ENCODE results near the gene POMGNT2.

The POMGNT2 gene

DNA sequence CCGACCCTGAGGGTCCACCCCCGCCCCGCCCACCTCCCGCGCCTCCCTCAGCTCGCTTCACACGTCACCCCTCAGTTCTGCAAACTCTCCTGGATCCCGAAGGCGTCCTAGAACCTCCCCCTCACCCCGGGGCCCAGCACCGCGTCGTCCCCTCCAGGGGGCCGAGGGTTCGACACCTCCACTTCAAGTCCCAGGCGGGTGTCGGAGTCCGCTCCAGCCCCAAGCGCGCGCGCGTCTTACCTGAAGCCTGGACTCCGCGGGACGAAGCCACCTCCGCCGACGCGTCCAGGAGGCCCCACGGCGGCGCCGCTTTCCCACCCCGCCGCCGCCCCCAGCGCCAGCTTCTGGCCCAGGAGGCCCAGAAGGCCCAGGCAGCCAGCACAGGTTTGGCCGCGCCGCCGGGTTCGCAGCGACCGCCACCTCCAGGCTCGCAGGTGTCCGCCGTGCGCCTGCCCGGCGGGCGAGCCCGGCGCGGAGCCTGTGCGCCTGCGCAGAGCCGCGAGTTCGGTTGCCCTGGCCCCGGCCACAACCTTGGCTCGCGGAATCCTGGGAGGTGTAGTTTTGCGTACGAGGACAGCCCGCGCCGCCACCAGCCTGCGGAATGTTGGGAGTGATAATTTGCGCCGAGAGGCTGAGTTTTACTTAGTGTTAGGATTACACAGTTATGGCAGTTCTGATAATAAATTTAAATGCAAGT lies at the start of gene POMGNT2:
POMGNT2 (minus strand) TSS at position 484 of the 697 bp plus-strand sequence. CDS start 24,648 bp downstream, outside the sequence.
- peak; percentile 75 for DNase-seq

- DNase-seq, result no peak
Measured at GRCh38 chr3:43154980-43155379, 49.1 kb upstream of the POMGNT2 start.

DNA sequence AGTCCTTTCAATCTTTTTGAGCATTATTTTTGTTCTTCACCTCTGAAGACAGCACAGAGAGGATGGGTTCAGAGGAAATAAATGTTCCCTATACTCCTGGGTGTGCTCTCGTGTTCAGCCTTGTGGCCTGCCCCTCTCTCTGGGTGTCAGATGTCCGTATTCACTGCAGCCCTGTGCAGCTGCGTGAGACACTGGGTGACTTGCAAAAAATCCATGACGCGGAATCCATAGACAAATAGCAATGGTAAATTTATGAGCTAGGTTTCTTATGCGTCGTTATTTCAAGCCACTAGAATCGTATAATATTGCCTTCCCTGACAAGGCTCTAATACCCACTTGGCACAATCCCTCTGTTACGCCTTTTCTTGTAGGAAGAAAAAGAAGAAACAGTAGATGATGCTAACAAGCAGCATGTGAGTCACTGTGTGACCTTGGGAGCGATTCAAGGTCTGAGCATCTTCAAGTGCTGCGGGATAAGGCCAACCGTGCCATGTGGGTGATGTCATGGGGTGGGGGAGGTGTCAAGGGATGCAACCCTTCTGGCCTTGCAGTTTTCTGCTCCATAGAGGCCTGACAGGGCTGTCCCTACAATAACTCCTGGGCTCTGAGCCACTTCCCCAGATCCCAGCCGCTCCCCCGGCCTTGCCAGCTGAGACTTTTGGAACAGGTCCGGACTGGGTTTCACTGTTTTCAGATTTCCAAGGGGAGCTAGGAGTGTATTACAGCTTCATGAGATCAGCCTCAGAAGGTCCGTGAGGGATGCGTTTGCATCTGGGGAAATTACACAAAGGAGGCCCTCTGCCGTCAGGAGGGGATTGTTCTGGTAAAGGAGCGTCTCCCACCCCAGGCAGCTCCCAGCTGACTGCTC lies 47.6 kb upstream of the POMGNT2 start:
- no peak for DNase-seq

GRCh38 chr3:43152649-43153048 lies 46.8 kb upstream of the POMGNT2 start:
- no peak for DNase-seq

GRCh38 chr3:43148033-43148432 lies 42.2 kb upstream of the POMGNT2 start:
- no peak for DNase-seq

DNA sequence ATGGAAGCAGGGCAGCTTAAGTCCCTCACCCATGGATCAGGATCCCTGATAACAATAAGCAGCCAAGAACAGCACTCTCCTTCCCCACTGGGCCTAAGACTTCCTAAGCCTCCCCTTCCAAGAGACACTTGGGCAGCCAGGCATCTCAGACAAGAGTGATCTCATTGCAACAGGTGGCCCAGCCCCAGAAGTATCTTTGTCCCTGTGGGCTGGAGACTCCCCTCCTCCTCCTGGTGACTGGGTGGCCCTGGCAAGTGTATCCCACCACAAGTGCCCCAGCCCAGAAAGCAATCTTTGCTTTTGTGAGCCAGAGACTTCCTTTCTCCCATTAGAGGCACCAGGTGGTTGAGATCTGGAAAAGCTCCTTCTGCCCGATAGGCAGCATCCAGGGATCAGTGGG lies 40.7 kb upstream of the POMGNT2 start:
- DNase-seq, result no peak

- DNase-seq, result no peak
Measured at GRCh38 chr3:43144761-43145490, 39.0 kb upstream of the POMGNT2 start.

GRCh38 chr3:43142472-43142871 lies 36.6 kb upstream of the POMGNT2 start:
- no peak for DNase-seq

DNA sequence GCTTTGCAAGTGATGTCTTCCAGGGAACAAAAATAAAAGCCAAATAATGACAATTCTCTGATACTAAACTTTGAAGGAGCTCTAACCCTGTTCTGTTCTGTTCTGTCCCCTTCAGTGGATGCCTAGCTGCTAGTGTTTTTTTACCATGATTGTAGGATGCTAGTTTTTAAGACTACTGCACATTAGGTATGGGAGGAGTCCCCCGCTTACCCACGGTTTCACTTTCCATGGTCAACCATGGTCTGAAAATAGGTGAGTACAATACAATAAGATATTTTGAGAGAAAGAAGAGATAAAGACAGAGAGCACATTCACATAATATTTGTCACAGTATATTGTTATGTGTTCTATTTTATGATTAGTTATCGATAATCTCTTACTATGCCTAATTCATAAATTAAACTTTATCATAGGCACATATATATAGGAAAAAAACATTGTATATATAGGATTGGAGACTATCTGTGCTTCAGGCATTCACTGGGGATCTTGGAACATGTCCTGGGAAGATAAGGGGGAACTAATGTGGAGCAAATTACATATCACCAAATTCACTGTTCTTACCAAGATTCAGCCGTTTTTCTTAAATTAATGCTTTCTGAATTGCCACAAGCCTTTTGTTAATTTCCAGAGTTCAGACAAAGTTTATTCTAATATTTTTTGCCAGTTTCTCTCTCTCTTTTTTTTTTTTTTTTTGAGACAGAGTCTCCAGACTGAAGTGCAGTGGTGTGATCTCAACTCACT lies 32.8 kb upstream of the POMGNT2 start:
- no peak for DNase-seq

DNA sequence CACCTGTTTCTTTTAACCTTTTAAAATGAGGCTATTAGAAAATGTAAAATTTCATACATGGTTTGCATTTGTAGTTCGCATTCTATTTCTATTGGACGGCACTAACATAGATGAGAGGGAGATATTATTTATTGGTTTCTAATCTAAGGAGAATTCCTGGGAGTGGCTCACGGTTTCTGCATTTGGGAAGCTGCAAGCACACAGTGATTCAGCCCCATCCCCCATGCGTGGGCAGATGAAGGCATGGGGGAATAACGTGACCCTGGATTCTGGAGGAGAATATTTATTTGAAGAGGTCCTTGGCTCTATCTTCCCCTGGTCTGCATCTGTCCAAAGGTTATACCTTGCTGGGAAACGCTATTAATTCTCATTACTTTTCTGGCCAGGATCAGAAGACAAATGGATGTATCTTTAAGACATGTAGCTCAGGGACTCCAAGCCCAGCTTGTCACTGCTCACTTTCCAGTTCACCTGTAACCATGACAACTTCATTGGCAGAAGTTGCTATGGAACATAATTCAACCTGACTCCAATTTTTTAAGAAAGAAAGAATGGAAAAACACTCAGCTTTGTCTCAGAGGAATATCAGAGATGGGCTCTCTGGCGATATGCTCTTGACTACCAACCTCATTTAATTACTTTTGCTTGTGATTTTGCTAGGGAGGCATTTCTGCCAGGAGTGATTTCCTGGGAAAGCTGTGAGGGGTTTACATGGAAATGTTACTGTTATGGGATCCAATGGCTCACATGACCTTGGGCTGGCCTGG lies 27.2 kb upstream of the POMGNT2 start:
- DNase-seq, result no peak

- no peak for DNase-seq
Measured at GRCh38 chr3:43132193-43132592, 26.3 kb upstream of the POMGNT2 start.

GRCh38 chr3:43128464-43128863 lies 22.6 kb upstream of the POMGNT2 start:
- DNase-seq, result no peak

DNA sequence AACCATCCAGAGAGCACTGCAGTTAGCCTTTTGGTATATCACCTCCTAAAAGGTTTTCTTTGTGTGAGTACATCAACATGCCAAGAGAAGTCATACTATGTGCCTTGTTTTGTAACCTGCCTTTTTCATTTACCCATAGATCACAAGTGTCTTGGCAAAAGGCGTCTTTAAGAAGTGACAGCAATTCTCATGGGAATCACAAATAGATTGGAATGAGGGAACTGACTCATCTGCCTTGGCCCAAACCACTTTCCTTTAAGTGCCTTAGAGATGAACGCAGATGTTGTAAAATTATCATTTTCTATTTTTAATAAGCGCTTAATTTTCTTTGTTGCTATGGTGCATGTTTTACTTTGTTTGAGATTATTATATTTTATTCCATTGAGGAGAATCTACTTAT lies 20.7 kb upstream of the POMGNT2 start:
- no peak for DNase-seq

DNA sequence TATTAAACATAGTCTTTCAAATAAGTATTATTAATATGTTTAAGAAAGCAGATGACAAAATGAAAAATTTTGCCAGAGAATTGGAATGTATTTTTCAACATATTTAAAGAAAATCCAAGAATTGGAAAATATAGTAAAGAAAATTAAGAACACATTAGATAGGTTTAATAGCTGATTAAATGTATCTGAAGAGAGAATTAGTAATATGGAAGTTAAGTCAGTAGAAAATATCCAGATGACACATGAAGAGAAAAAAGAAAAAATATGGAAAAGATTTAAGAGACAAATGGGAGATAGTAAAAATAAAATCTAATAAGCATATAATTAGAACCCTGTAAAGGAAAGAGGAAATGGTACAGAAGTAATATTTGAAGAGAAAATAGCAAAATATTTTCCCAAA lies 18.0 kb upstream of the POMGNT2 start:
- no peak for DNase-seq

GRCh38 chr3:43120937-43121336 lies 15.1 kb upstream of the POMGNT2 start:
- DNase-seq, result no peak

GRCh38 chr3:43117257-43117656 lies 11.4 kb upstream of the POMGNT2 start:
- DNase-seq, result no peak

GRCh38 chr3:43113671-43114070 lies 7.8 kb upstream of the POMGNT2 start:
- DNase-seq, result no peak

DNA sequence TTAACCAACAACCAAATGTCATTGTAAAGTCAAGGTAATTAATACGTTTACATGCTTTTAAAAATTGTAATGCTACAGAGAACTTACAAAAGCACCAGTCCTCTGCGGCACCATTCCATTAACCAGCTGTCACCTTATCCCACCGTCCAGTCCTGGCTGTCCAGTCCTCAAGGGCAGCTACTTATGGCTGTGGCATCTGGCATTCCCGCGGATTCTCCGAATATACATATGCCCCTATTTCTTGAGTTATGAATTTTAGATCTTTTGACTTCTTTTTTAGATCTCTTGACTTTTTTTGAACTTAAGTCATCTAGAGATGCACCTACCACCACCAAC lies 382 bp upstream of the POMGNT2 start:
- no peak for DNase-seq

- DNase-seq, result no peak
Measured at GRCh38 chr3:43104660-43105595, 951 bp downstream of the POMGNT2 start.

DNA sequence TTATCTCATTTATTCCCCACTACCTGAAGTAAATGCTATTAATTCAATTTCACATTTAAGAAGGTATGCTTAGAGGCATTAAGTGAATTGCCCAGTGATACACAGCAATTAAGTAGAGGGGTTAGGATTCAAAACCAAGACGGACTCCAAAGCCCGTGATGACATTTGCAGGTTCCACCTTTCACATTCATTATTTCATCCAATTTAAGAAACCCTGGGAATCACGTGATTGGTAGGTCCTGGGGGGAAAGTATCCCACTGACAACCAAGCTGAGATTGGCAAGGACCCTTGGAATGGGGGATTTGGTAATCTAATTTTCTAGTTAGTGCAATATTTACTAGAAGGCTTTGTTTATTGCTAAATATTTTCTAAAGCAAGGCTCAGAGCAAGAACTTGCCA lies 1.8 kb downstream of the POMGNT2 start:
- no peak for DNase-seq

Data from GDM1 (cell line).